Raji (cell line): ENCODE measurements around the gene MRPL48.

Experiments
- POLR2A ChIP-seq: IDR thresholded peaks from 2 replicates; pipeline ENCODE4 v1.6.1; 2011; ENCODE audit warnings: low read depth, low read length, control low read depth; ENCODE audit not compliant: insufficient read depth

The MRPL48 gene

DNA sequence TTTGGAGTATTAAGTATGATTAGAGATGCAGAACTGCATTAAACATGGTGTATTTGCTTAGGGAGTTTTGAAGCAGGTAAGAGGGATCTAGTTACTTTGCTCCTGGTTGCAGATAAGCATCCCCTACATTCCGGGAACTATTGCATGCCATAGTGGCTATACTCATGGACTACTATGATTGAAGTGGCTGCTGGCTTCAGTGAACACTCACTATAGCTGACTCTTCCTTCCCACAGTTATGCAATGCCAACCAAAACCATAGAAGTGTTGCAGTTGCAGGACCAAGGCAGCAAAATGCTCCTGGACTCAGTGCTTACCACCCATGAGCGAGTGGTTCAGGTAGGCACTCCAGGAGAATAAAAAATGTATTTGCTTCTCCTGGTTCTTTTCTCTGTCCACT, 72.0 kb downstream of the MRPL48 start:
- no peak for TF ChIP-seq POLR2A

DNA sequence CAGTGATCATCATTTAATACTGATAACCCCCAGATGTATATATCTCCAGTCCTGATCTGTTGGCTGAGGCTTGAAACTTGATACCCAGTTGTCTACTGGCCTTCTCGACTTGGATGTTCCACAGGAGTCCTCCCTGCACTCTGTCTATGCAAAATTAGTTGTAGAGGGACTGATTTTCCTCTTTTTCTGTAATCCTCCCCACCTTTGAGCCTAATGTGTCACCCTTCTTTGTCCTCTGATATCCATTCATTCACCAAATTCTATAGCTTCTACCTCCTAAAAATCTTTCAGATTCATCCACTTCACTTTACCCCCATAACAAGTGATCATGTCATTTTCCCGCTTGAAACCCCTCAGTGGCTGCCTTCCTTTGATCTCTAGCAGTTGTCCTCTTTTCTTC, 72.5 kb downstream of the MRPL48 start:
- no peak for TF ChIP-seq POLR2A

DNA sequence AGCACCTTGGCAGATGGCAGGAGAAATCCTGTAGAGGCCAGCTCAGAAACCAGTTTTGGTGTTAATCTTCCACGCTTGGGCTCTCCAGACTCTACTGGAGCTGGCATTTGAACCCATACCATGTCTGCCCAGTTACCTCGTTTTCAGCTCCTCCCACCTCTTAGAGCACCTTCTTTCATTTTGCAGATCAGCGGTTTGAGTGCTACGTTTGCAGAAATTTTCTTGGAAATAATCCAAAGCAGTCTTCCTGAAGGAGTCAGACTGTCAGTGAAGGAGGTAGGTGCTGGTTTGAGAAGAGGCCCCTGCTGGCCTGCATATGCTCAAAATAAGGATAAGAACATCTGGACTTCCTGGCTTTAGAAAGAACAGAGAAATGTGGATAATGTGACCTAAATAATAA, 75.3 kb downstream of the MRPL48 start:
- no peak for TF ChIP-seq POLR2A

DNA sequence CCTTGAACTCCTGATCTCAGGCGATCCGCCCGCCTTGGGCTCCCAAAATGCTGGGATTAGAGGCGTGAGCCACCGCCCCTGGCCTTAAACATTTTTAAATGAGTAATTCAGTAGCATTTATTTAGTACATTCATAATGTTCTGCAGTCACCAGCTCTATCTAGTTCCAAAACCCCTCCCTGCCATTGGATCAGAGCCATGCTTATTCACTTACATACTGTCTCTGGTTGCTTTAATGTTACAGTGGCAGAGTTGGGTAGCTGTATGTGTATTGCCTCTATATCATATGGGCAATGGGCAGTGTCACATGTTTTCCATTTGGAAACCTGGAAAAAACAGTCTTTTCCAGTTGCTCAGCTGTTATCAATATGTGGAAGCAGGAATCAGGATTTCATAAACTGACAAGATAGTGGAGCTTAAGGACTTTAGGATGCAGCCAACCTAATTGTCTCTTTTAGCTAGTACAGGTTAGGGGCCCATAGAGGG, 78.5 kb downstream of the MRPL48 start:
- TF ChIP-seq POLR2A = no peak

DNA sequence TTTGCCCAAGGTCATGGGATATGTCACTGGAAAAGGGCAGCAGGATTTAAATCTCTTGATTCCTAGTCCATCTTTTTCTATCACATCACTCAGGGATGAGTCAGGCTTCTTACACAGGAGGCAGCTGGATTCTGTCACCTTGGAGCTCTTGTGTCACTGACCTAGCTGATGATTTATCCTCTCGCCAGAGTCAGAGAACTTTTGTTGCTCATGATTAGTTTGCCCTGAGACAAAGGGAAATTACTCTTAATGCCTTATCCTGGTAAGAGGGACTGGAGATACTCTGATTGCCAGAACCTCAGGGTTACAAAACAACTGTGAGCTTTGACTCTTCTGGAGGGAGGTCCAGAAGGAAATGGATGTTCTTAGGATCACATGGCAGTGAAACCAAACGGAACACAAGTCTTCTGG, 78.9 kb downstream of the MRPL48 start:
- no peak for TF ChIP-seq POLR2A

DNA sequence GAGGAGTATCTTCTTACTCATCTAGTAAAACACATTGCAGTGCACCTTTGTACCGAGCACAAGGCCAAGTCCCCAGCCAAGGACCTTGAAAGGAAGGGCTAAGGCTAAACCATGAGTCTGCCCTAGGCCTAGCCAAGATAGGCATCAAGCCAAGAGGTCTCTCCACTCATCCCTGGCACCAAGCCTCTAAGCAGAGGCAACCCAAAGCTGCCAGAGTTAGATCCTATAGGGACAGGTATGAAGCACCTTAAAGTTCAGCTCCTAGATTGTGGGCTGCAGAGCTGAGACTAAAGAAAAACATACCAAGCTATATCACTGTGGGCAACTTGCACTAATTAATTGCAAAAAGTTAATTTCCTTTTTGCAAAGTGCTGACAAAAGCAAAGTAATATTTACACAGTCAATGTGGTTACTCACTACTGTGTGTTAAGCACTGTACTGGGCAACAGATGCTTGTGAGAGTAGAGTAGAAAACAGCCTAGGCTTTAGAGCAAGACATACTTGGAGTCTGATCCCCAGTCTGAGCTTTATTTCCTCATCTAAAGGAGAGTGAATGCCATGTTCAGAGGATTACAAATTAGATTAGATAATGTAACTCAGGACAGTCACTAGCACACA, 81.8 kb downstream of the MRPL48 start:
- TF ChIP-seq POLR2A = no peak

DNA sequence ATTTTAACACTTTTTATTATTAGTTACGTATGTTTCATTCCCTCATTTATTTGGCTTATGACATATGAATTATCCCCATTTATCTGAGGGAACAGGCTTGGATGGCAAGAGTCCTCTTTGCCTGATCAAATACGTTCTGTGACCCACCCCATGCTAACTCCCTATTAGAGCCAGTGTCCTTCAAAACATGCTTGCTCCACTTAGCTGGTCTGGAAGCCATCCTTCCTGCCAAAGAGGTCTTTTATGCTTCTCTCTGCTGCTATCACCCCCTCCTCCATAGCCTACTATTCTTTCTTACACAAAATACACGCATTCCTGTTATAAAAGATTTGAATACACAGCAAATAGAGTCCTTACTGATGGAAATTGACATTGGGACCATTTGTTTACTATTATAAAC, 82.6 kb downstream of the MRPL48 start:
- no peak for TF ChIP-seq POLR2A

DNA sequence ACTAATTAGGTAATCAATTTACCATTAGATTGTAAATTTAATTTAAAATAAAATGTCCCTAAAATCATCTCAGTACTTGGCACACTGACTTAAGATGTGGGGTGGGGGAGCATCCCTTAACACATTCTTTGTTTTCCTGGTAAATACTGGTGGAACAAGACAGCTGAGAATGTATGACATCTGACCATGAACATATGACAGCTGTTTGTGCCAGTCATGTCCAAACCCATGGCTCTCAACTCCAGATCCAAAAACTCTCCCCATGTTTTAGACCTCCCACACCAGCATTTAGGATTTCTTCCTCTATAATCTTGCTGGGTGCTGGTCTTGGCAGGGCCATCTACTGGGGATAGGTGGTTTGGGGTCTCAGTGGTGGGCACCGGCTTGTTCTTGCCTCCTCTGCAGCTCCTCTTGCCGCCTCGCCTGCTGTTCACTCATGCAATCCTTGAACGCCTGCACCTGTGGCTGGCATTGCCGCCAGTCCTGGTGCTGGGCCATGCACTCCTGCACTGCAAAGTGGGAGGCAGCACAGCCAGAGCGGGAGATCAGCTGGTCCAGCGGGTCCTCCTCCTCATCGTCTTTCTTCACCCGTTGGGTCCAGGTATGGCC, 85.2 kb downstream of the MRPL48 start:
- no peak for TF ChIP-seq POLR2A

DNA sequence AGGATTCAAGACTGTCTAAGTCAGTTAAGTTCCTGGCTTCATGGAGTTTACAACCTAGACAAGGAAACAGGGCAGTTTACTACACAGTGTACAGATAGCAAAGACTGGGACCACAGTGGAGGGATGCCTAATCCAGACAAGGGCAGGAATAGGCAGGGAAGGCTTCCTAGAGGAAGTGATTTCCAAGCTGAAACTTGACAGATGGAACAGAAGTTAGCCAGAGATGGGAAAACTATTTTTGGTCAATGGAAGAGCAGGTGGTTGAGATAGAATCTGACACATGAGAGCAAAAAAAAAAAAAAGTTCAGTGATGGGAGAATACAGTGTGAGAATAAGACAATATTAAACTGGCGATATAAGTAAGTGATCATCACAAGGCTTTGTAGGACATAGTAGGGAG, 87.7 kb downstream of the MRPL48 start:
- TF ChIP-seq POLR2A = 0 out of 2 replicates have a peak, but pooled peaks have one; percentile 9

DNA sequence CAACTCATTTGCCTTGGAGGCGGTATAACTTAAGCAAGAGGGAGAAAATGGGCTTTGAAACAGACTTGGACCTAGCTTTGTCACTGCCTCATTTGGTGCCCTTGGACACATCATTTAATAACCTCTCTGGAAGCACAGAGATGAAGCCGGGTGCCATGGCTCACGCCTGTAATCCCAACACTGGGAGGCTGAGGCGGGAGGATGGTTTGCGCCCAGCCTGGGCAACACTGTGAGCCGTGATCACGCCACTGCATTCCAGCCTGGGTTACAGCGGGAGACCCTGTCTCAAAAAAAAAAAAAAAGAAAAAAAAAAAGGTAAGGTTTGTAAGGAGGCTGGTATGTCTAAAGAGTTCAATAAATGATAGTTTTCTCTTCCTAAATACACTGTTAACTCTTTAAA, 88.2 kb downstream of the MRPL48 start:
- TF ChIP-seq POLR2A = no peak

DNA sequence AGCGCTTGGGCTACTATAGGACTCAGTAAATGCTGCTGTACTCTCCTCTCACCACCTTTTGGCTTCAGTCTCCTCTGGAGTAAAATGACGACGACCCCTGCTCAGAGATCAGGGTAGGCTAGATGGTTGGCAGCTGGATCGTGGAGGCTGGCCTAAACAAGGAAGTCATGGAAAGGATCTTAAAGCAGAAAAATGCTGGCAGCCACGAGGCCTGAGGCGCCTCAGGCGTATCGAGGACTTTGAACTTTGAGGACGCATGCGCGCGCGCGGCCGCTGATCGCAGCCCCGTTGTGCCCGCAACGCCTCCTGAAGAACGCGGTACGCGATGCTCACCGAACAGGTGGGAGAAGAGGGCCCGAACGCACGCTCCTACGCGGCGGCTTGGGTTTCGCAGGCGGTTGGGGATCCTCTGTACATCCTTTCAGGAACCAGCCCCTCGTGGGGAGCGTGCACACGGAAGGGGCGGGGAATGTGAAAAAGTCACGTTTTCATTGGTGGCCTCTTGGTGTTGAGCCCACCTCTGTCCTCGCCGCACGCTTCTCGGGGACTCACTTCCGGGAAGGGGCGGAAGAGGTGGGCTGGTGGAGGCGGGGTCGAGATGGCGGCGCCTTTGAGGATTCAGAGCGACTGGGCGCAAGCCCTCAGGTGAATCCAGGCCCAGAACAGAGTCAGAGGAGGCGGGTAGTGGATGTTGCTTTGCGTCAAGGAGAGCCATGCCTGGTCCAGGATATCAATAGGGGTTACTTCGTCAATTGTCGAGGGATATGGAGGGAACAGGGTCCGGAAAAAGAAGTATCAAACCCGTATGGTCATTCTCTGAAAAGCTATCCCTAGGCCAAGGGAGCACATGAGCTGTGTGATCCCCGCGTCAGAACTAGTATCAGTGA, 89.0 kb downstream of the MRPL48 start, which contains the start of the genes COA4 and PAAF1:
Gene COA4, minus strand, starts transcription at position 423 of the 887 bp plus-strand sequence. CDS start 3,468 bp downstream, outside the sequence.
Gene PAAF1, plus strand, starts transcription at position 576 of the 887 bp plus-strand sequence. Its CDS starts 23 bp downstream, at position 599.
- peak; percentile 91 for TF ChIP-seq POLR2A

DNA sequence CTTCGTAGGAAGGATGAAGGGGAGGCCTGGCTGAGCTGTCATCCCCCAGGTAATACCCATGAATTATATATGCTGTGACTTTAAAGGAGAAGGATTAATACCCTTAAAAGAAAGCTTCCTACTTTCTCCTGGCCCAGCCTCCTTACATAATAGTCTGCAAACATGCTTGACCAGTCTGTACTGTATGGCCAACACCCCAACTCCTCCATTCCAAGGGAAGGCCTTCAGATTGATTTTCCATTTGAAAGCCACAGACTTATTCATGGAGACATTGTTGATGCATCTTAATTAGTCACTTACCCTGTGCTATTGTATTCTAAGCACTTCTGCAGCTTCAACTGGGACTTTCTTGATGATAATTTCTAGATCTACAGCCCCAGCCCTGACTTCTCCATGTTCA, 91.1 kb downstream of the MRPL48 start:
- no peak for TF ChIP-seq POLR2A

DNA sequence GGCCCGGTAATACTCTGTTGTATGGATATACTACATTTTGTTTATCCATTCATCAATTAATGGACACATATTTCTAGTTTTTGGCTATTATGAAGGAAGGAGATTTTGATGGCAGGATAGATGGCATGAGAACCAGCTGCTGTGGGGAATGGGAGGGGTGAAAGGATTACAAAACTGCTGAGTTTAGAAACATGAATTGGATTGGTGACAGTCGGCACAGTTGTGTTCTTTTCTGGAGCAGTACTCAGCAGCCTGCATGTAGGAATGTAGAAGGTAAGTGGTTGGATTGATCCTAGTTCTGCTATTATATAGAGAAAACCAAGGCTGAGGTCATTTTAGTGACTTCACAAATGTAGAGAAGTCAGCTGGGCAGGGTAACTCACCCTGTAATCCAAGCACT, 96.2 kb downstream of the MRPL48 start:
- TF ChIP-seq POLR2A = no peak

DNA sequence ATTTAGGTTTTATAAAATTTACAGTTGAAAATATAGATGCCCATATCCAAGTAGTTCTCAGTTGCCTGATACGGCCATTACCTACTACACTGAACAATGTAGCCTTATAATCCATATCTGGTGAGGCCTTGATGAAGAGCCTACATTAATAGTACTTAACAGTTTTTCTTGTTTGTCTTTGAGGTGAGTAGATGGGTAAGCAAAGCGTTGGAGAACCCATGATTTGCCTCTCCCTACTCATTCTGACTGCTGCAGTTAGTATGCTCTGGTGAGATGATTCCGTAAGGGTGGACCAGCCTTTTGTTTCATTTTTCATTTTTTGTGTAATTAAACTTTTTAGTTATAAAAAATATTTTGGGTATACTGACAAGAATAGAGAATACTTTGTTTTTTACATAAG, 100.6 kb downstream of the MRPL48 start:
- TF ChIP-seq POLR2A = no peak

DNA sequence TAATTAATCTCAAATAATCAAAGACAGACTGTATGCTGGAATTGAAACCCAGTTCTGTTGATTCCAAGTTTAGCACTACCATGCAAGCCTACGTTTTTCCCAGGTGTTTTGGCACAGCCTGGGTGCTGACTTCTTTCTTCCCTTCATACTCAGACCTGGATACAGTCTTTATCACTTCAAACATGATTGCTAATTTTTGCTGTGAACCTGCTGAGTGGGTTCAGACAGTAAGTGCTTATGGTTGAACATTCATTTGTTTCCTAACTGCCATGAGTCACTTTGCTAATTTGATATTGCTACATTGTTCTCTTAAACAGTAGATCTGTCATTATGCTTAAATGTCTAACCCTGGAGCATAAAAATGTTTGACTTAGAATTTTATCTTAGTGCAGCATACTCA, 101.3 kb downstream of the MRPL48 start:
- no peak for TF ChIP-seq POLR2A

DNA sequence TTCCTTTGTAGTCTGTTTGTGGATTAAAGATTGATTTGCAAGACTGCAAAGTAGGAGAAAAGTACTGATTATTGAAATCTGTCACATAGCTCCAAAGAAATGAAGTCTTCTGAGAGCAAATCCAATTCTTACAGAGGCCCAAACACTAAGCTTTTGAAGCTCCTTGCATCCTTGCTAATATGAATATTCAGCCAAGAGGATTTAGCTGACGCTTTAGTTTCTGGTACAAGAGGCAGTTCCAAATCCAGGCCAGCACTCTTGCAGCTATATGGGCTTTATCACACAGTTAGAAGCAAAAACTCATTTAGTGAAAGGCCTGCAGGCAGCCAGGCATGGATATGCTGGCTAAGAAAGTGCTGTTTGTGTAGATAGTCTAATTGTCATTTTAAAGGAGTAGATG, 101.9 kb downstream of the MRPL48 start:
- no peak for TF ChIP-seq POLR2A
